Fibroblast of lung (primary cell): Measurements from ENCODE around the gene AKAP12. TPM values are rescaled to one million over a fixed set of nuclear protein-coding genes. Genes with fewer than 3 reads are reported as not detected.

ENCODE experiments used
- DNase-seq, 2 donors: peaks; one replicate each; pipeline versions ENCODE4 v3.0.0 to v3.0.0-alpha.2; 2010; ENCODE audit warnings: low read depth in 2 of 2
- H2AFZ ChIP-seq: 2 replicates; pipeline ENCODE4 v1.5.1; 2012; ENCODE audit warnings: low read length, control low read depth, inconsistent platforms
- H3K27ac ChIP-seq: 2 replicates; pipeline ENCODE4 v1.5.1; 2011; ENCODE audit warnings: low read length, control low read depth; ENCODE audit not compliant: insufficient read depth
- H3K27me3 ChIP-seq: 2 replicates; pipeline ENCODE4 v1.5.1; 2011; ENCODE audit warnings: mild to moderate bottlenecking, low read length; ENCODE audit not compliant: control insufficient read depth, insufficient read depth
- H3K36me3 ChIP-seq: 2 replicates; pipeline ENCODE4 v1.5.1; 2011; ENCODE audit warnings: low read length; ENCODE audit not compliant: control insufficient read depth, insufficient read depth
- H3K4me1 ChIP-seq: 2 replicates; pipeline ENCODE4 v1.5.1; 2011; ENCODE audit warnings: low read length; ENCODE audit not compliant: control insufficient read depth, insufficient read depth; ENCODE audit errors: extremely low read depth
- H3K4me2 ChIP-seq: 2 replicates; pipeline ENCODE4 v1.5.1; 2011; ENCODE audit warnings: low read length, control low read depth; ENCODE audit not compliant: insufficient read depth; ENCODE audit errors: extremely low read depth
- H3K4me3 ChIP-seq, 4 experiments: fragments of 200-600 bp in 1 of 4; sonication (generic) in 1 of 4; replicated peaks in 1 of 4; 2 replicates each; pipeline ENCODE4 v1.5.1; 2011 to 2016; ENCODE audit warnings: low read length in 4 of 4, low read depth in 3 of 4, mild to moderate bottlenecking in 3 of 4, control low read depth in 2 of 4, inconsistent platforms in 1 of 4, mixed read lengths in 1 of 4; ENCODE audit not compliant: insufficient read depth in 1 of 4; ENCODE audit errors: control extremely low read depth in 1 of 4
- H3K79me2 ChIP-seq: 2 replicates; pipeline ENCODE4 v1.5.1; 2012; ENCODE audit warnings: mild to moderate bottlenecking, low read length, inconsistent platforms; ENCODE audit not compliant: control insufficient read depth, insufficient read depth
- H3K9ac ChIP-seq: 2 replicates; pipeline ENCODE4 v1.5.1; 2011; ENCODE audit warnings: mild to moderate bottlenecking, low read length, control low read depth; ENCODE audit not compliant: insufficient read depth
- H3K9me3 ChIP-seq: 2 replicates; pipeline ENCODE4 v1.5.1; 2012; ENCODE audit warnings: low read depth, low read length; ENCODE audit not compliant: control insufficient read depth, insufficient read depth
- H4K20me1 ChIP-seq: 2 replicates; pipeline ENCODE4 v1.5.1; 2011; ENCODE audit warnings: low read length; ENCODE audit not compliant: control insufficient read depth, insufficient read depth; ENCODE audit errors: extremely low read depth
- EZH2 ChIP-seq: IDR thresholded peaks from 2 replicates; pipeline ENCODE4 v1.5.1; 2012; ENCODE audit warnings: low read length, control low read depth, mild to moderate bottlenecking; ENCODE audit errors: missing control alignments
- polyA plus RNA-seq, 2 donors: library from polyadenylated mRNA; depleted of rRNA in 1 of 2; stranded (reverse) in 1 of 2; unstranded in 1 of 2; fragments of >200 nt; gene quantifications; 2 replicates each; pipeline ENCODE4 v1.2.1, GENCODE V29; 2011 to 2012; ENCODE audit warnings: missing spikeins in 1 of 2
- total RNA-seq: library from RNA; depleted of rRNA; stranded (reverse); fragments of >200 nt; gene quantifications from 2 replicates; pipeline ENCODE4 v1.2.1, GENCODE V29; 2014
- TF ChIP-seq, protein P1 (sequence below), 2 donors: IDR thresholded peaks in 1 of 2; conservative IDR thresholded peaks in 1 of 2; 1 replicate in 1 of 2; 2 replicates in 1 of 2; pipeline ENCODE4 v1.5.1; 2011 to 2012; ENCODE audit warnings: low read length in 2 of 2, control low read depth in 1 of 2, inconsistent platforms in 1 of 2, low read depth in 1 of 2, mild to moderate bottlenecking in 1 of 2

Gene AKAP12
- total and polyA plus RNA-seq, 2 donors (not counting 1 experiment from before 2014, with no cell fraction given): 68.5 to 133 TPM

DNA sequence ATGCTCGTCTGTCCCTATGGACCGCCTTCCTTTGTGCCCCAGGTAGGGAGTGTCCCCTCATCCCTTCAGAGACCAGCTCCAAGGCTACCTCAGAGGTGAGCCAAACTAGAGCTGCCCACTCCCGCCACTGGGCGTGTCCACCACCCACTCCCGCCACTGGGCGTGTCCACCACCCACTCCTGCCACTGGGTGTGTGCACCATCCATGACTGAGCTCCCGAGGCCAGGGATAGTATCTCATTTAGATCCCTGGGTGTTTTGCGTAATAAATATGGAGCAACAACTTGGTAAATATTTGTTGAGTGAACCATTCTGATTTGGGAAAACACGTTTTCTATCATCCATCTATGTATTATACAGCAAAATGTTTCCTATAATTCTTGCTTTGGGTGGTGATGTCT lies 82.8 kb downstream of the AKAP12 start:
- Histone ChIP-seq H3K36me3 (no peaks in the 10 kb centered on the region), H3K9ac (no peak overlapping the region), H3K79me2 (peaks cover 7% of the 10 kb centered on the region), H3K4me1 (peaks cover 14% of the 10 kb centered on the region), H3K27me3 (no peaks in the 10 kb centered on the region), H3K4me2 (no peak overlapping the region), H2AFZ (no peak overlapping the region), H3K9me3 (no peaks in the 10 kb centered on the region), H3K27ac (no peak overlapping the region), H4K20me1 (no peaks in the 10 kb centered on the region), H3K4me3 (no peak overlapping the region)
- TF ChIP-seq EZH2: no peak
- TF ChIP-seq, protein P1, sequence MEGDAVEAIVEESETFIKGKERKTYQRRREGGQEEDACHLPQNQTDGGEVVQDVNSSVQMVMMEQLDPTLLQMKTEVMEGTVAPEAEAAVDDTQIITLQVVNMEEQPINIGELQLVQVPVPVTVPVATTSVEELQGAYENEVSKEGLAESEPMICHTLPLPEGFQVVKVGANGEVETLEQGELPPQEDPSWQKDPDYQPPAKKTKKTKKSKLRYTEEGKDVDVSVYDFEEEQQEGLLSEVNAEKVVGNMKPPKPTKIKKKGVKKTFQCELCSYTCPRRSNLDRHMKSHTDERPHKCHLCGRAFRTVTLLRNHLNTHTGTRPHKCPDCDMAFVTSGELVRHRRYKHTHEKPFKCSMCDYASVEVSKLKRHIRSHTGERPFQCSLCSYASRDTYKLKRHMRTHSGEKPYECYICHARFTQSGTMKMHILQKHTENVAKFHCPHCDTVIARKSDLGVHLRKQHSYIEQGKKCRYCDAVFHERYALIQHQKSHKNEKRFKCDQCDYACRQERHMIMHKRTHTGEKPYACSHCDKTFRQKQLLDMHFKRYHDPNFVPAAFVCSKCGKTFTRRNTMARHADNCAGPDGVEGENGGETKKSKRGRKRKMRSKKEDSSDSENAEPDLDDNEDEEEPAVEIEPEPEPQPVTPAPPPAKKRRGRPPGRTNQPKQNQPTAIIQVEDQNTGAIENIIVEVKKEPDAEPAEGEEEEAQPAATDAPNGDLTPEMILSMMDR (conservative IDR thresholded peaks at IDR 0.05 in 1 of 2, IDR thresholded peaks at IDR 0.05 in 1 of 2; ENCODE audit: low read depth in 1 of 2, low read length in 2 of 2): no peak
- DNase-seq: no peak

DNA sequence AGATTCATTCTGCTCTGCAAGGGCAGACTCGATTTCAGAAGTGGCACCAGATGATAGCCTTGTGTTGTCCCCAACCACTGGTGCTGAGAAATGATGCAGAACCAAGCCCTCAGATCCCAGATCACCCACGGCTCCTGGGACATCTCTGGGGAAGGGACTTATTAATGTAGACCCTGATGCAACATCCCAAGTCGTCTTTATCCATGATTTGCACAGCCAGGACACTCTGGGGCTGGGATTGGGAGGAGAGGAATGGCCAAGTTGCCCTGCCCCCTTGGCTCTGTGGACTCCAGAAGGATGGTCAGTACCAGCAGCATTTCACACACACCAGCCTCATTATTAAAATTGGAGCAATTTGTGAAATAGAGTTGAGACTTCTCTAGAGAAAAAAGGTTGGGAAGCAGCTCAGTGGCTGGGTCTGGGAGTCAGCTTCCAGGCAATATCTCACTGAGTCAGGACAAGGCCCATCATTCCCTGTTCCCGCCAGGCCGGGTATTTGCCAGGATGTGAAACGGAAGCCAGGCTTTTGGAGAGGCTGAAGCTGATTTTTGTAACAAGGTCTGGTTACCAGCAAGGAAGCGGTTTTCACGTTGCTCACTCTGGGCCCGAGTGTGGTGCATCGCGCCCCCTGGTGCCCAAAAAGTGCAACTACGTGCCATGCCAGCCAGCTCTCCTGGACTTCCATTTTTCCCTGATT lies 84.2 kb downstream of the AKAP12 start:
- TF ChIP-seq EZH2: no peak
- TF ChIP-seq, protein P1 (conservative IDR thresholded peaks at IDR 0.05 in 1 of 2, IDR thresholded peaks at IDR 0.05 in 1 of 2; ENCODE audit: low read depth in 1 of 2, low read length in 2 of 2): peak; percentile 97
- Histone ChIP-seq H3K36me3 (no peaks in the 10 kb centered on the region), H3K4me3 (no peak overlapping the region), H4K20me1 (no peaks in the 10 kb centered on the region), H2AFZ (peak overlapping the region; percentile 63), H3K79me2 (peaks cover 7% of the 10 kb centered on the region), H3K27ac (peak overlapping the region; percentile 61), H3K9ac (peak overlapping the region; percentile 43), H3K9me3 (no peaks in the 10 kb centered on the region), H3K4me2 (peak overlapping the region; percentile 97), H3K4me1 (peaks cover 11% of the 10 kb centered on the region), H3K27me3 (no peaks in the 10 kb centered on the region)
- peak; percentile 91 to 92 for DNase-seq

DNA sequence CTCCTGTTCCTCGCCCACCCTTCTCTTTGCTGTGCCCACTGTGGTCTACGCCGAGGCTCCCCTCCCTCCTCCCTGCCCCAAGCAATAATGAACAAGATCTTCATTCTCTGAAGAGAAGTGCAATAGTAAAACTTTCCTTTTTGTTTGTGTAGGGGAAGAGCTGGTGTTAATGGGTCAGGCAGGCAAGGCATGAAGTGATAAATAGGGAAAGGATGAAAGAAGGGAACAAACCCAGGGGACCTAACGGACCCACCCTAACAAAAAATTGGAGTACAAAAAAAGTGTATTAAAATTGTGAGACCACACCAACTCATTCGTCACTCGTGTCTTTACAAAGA lies 84.7 kb downstream of the AKAP12 start:
- H3K9me3 ChIP-seq: no peaks in the 10 kb centered on the region
- H3K9ac ChIP-seq: peak overlapping the region; percentile 43
- peak overlapping the region; percentile 97 for H3K4me2 ChIP-seq
- H3K4me1 ChIP-seq: peaks cover 11% of the 10 kb centered on the region
- no peaks in the 10 kb centered on the region for H3K27me3 ChIP-seq
- peaks cover 7% of the 10 kb centered on the region for H3K79me2 ChIP-seq
- peak overlapping the region; percentile 48 for H3K27ac ChIP-seq
- no peak for TF ChIP-seq EZH2
- TF ChIP-seq, protein P1 (conservative IDR thresholded peaks at IDR 0.05 in 1 of 2, IDR thresholded peaks at IDR 0.05 in 1 of 2; ENCODE audit: low read depth in 1 of 2, low read length in 2 of 2): no peak
- peak overlapping the region; percentile 63 for H2AFZ ChIP-seq
- H4K20me1 ChIP-seq: no peaks in the 10 kb centered on the region
- peak overlapping the region in 1 of 4 experiments; percentile 88 for H3K4me3 ChIP-seq
- no peak for DNase-seq
- H3K36me3 ChIP-seq: no peaks in the 10 kb centered on the region
